NCI-H460 (cell line): ENCODE measurements around the gene PHLDB2. TPM values are rescaled to one million over a fixed set of nuclear protein-coding genes. Genes with fewer than 3 reads are reported as not detected.

Experiments
- DNase-seq: peaks from one replicate; pipeline ENCODE4 v3.0.0-alpha.2; 2016; ENCODE audit warnings: low read depth; ENCODE audit errors: extremely low read depth
- total RNA-seq: library from RNA; depleted of rRNA; stranded (reverse); fragments of >200 nt; shearing (Covaris generic); gene quantifications from 2 replicates; pipeline ENCODE4 v1.2.3, GENCODE V29; 2014

PHLDB2 gene
- total RNA-seq, 1 experiment from 2014 or later = 9.1 TPM

DNA sequence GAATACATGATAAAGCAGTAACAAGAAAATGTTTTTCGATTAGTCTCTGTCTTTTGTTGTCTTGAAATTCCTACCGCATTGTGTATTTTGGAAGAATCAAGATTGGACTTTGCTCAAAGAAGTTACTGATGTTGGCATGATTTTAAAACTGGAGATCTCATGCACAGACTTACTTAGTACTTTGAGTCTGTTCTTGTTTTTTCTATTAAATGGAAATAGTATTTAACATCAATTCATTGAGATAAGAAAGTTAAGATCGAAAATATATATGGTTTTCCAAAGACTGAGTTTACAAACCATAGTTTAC lies 122.3 kb downstream of the PHLDB2 start:
- DNase-seq = no peak

DNA sequence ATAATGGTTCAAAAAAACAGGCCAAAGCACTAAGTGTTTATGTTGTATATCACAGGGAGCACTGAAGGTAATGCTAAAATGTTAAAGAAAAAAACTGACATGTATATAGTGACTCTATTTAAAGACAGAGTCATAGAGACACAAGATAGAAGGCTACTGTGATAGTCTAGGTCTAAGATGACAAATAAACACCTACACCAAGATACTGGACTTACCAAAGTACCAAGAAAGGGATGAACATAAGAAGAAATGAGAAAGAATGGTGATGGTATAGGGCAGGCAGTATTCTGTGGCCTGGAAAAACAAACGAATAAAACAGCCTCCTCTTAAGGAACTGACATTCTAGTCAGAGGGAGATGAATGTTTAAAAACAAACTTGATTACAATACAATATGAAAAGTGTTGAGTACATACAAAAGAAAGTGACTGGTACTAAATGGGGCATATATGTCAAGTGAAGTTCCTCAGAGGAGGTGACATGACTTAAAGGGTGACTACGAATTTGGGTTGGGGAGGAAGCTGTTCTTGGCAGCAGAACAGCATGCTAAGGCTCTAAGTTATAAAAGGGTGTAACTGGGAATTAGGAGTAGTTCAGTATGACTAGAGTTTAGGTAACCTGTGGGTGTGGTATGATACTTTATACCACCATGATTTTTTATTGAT lies 125.7 kb downstream of the PHLDB2 start:
- DNase-seq = no peak

DNA sequence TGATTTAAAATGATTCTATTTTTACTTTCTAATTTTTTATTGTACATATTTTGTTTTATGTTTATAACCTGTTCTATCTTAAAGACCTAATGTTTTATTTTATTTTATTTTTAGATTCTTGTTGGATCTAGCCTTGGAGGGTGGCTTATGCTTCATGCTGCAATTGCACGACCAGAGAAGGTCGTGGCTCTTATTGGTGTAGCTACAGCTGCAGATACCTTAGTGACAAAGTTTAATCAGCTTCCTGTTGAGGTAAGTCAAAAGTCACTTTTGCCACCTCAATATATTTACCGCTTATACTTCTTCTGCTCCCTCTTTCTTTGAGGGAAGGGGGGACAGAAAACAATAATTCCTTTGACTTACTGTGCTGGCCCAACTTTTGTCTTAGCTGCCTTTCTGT lies 127.7 kb downstream of the PHLDB2 start:
- DNase-seq = no peak

DNA sequence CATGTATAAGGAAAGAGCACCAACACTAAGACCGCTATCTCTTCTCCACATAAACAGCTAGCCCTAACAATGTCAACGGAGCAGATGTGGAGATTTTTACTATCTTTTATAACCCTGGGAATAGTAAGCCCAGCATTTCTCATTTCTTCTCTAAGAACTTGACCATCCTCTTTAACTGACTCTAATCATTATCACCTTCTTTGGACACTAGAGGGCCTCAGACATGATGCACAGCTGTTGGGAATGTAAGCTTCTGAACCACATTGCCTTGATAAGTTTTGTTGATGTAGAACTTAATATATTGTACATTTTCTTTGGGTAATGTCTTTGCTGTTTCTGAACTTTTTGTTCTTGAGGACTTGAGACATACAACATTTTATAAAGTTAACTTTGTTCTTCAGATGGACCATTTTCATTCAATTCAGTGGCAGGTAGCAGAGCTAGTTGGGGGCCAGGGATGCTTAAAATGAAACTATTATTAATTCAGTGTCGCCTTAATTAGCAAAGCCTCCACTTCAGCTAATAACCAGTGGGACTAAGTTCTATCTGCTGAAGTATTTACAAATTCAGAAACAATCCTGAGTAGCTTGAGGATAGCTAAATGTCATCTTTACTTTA lies 130.1 kb downstream of the PHLDB2 start:
- peak; percentile 48 for DNase-seq

DNA sequence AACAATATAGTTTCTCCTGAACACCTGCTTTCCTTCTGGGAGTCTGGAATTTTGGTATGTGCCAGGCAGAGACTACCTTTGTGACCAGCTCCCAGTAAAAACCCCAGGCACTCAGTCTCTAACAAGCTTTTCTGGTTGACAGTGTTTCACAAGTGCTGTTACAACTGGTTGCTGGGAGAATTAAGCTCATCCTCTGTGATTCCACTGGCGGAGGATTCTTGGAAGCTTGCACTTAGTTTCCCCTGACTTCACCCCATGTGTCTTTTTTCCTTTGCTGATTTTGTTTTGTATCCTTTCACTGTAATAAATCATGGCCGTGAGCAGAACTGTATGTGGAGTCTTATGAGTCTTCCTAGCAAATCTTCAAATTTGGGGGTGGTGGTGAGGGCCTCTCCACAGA lies 134.0 kb downstream of the PHLDB2 start:
- no peak for DNase-seq

DNA sequence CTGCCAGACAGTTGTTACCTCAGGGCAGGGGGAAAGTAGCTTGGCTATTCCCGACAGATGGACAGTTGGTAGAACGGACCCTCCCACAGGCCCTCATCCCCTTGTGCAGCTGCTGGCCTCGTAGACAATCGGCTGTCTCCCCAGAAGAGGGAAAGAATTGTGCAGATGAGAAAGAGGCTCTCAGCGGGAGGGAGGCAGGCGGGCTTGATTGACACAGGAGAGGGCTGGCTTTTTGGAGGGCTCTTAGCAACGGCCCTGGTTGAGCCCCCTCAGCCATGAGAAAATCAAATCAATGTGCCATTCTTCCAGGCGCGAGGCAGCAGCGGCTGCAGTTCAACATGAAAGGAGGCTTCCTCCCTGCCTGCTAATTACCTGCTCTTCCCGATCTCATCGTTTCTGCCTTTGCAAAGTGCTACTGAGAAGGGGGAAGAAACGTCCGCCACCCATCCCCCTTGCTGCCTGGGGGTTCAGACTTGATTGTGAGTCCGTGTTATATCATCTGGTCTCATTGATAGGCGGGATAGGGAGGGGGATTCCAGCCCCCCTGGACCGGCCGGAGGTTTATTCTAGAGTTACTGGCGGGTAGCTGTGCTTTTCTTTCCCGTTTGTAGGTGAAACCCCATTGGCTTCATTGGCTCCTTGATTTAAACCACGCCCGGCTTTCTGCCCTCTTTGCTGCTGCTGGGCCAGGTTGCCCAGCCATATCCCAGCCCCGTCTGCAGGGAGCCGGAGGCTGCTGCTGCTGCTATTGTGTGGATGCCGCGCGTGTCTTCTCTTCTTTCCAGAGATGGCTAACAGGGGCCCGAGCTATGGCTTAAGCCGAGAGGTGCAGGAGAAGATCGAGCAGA lies 139.8 kb downstream of the PHLDB2 start, which contains the start of gene TAGLN3:
TSS of gene TAGLN3 (plus strand) at position 287 of the 848 bp plus-strand sequence. CDS start at position 788, 501 bp downstream.
- no peak for DNase-seq

DNA sequence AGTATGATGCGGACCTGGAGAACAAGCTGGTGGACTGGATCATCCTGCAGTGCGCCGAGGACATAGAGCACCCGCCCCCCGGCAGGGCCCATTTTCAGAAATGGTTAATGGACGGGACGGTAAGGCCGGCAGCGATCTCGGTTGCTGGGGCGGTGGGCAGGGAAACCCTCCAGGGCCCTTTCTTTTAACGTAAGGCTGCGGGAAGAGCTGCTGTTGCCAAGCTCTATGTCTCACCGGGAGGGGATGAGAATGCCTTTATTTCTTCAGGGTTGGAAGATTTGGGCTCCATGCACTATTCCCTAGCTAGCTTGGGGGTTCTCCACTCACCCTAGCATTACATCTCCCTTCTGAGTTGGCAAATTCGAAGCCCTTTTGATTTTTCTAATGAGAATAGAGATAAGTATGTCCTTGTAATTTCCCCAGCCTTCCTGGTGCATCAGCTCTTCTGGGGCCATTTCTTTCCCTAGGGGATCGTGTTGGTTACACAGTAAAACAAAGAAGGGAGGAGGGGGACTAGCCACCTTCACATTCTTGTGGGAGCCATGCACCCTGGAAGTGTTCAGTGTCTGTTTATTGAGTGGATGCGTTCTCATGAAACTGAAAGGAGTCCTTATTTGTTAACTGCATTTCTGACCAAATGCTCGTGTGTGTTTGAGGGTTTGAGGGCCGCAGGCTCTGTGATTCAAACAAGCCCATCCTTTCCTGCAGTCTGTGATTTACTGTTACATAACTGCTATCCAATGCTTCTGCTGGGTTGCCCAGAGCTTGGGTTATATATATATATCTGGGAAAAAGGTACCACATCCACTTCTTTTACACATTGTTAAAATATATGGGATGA lies 140.6 kb downstream of the PHLDB2 start:
- no peak for DNase-seq

DNA sequence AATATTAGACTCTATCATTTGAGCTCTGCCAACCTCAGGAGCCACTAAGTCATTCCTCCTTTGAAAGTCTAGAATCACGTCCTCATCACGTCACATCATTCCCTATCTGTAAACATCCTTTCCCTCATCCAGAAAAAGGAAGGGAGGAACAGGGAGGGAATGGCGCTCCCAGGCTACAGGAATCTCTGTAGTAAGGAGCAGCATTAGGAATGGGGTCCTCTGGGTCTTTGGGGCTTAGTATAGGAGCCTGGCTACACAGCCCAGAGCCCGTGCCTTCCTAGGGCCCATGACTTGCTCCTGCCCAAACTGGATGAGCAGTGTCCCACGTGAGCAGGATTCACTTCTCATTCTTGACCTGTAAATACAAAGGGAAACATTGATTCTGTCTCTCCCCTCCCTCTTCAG lies 141.3 kb downstream of the PHLDB2 start:
- DNase-seq = no peak

DNA sequence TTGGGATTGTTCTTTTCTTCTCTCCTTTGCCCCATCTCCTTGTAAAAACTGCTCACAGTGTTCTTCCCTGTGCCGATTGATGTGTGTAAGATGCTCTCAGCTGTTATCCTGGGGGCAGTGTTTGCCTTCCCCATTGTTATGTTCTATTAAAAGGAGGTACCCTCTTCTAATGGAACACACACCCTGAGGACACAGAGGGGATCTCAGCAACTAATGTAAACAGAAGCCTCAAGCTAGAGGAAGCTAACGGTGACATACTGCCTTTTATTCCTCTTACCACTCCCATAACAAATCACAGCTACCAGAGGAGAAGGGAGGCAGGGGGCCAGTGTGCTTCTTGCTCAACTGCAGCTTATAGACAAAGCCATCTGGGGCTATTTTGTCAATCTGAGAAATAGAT lies 141.9 kb downstream of the PHLDB2 start:
- DNase-seq = no peak

DNA sequence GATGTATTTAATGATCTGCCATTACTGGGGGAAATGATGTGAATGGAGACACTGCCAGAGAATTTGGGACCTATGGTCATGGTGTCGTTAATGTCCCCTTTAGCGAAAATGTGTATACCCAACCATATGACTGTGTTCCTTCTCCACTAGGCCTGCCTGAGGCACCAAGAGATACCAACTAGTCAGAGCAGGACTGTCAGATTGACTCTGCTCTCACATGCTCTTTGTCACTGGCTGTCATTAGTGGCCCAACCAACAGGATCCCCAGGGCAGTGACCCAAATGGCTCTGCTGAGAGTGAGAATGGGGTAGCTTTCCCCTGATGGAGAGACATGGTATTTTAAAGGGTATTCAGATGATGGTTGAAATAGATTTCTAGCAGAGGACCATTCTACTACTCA lies 142.5 kb downstream of the PHLDB2 start:
- no peak for DNase-seq

DNA sequence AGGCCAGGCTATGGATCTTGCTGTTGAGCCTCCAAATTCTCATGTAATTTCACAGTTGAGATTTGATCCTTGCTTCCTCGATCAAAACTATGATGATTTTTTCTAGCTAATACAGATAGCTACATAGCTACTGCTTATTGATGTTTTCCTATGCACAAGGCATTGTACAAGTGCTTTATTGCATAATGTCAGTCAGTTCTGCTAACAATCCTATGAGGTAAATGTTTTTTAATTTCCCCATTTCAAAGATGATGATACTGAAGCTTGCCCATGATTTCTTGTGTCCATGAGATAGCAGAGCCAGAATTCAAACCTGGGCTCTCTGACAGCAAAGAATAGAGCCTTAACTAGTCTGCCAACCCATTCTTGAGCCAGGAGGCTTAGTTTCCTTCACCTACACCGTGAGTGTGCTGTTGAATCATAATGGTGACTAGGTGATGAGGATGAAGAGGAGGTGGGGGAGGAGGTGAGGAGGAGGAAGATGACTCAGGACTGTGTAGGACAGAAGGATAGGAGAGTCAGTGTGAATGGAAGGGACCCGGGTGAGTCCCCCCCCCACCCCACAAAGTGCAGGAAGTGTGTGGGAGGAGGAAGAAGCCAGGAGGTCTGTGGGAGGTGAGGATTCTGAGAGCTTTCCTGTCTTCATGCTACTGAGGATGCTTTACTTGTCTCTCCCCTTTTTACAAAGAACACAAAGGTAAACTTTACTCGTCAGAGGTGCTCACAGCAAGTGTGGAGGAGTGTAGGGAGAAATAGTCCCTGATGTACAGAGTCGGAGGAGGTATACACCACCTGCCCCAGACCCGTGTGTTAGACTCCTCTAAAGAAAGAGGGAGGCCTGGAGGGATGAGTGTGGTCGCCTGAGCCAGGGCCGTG lies 143.3 kb downstream of the PHLDB2 start:
- DNase-seq = no peak

DNA sequence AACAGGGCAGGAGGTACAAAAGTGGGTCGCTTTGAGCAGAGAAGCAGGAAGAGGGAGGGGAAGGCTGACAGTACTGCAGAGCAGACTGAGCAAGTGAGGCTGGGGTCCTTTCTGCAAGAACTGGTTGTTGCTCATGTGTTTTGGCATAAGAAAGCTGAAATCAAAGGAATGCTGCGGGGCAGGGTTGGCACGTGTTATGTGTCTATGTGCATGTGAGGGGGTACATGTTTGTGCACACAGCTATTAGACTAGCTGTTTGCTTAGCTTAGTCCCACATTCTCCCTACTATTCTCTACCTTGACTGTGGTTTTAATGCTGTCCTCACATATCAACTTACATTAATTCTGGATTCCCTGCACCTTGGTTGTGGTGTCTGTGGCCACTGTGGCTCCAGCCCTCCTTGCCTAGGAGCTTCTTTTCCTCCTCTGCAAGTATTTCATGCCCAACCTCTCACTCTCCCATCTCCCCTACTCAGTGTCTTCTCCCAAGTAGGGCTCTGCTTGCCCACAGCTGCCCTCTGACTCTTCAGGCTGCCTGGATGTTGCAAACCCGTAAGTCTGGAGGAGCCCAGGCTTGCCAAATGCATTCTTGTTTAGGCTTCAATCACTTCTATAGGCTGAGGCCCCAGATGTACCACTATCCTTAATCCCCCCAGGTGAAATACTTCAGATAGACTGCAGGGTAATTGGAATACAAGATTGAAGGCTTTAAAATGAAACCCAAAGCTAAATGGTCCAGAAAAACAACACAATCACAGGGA lies 144.4 kb downstream of the PHLDB2 start:
- no peak for DNase-seq

DNA sequence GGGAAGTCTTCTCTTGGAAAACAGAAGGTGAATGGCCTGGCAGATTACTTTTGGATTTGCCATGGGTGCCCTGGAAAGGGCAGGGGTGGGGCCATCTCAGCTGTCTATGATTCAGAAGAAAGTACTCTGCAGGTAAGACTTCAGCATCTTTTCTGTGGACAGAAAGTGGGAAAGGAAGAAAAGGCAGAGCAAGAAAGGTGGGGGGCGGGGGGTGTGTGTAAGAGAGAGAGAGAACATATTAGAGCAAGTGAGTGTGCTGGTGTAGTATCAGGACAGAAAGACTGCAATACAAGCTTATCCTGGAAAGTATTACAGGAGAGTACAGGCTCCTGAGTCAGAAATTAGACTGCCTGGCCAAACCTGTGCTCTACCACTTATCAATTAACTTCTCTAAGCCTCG lies 145.1 kb downstream of the PHLDB2 start:
- no peak for DNase-seq

DNA sequence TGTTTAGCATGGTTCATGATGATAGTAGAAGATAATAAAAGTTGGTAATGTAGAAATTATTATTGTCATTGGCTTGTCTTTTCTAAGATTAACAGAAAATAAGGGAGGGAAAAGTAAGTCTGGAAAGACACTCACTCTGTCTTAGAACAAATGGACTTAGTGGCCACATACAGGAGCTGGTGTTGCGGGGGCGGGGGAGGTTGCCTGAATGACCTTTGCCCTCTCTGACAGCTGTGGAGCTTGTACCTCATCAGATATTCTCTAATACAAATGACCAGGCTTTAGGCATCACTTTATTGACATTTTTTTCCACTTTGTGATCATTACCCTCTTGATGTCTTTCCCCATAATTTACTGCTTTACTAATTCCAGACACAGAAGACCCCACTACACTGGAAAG lies 145.6 kb downstream of the PHLDB2 start:
- no peak for DNase-seq

DNA sequence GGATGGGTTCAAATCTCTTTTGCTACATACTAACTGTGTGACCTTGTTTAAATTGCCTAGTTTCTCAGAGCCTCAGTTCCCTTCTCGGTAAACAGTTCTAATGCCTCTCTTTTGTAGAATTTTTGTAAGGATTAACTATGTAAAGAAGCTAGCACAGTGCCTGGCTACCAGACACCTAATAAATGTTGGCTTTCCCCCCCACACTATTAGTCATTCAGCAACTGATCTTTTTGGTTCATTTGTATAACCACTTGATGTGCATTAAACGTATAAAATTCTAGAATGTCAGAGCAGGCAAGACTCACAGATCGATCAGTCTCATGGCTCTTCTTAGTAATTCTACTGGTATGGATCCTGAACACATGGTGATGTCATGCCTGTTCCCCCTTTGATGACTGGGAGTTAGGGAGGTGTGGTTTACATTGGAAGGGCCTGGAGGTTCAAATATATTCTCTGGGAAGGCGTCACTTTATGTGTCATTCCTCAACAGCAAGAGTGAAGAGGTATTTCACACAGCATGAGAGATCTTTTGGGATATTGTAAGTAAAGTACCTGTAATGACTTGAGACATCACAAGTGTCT lies 146.1 kb downstream of the PHLDB2 start:
- DNase-seq = no peak

DNA sequence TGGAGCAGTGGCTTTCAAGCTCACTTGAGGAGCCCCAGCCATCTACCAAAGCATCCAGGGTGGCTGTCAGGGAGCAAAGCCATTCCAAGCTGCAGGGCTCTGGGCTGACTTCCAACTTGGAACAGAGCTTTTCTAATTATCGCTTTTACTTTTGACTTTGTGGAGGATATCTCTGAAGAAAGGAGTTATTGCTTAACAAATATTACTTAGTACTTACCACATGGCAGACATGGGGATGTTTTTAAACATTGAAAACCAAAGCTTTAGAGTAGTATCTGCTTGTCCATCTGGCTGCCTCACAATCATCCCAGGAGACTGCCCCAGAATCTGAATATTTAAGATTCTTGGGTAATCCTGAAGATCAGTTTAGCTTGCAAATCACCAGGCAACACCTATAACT lies 148.6 kb downstream of the PHLDB2 start:
- DNase-seq = no peak

DNA sequence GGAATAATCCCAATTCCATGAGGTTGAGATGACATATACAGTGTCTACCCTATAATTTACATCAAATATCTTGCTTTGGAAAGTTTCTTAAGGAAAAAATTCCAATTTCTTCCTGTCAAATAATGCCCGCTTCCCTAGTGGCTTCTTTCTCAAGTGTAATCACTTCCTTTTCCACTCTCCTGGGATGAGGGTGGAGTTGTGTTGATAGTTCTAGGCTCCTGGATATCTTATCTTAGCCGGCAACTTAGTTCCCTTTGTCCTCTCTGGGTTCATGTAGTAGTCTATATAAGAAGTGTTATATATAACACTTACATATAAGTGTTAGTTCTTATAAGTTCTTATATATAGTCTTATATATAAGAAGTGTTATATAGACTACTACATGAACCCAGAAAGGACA lies 150.6 kb downstream of the PHLDB2 start:
- DNase-seq = no peak

DNA sequence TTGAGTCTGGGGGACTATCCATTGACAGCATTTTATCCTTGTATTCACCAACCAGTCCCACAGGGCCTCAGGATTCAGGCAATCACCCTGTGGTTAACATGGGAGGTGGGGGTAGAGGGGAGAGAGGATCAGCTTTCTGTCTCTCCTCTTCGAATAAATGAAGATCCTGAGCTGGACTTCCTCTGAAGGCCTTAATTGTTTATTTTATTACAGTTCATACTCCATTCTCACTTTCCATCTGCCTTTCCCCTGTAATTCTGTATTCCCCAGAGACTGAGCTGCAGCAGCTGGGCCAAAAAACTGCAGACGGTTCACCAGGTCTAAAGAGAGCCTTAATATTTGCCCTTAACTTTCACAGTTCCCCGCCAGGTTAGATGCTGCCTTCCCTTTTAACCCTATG lies 151.6 kb downstream of the PHLDB2 start:
- DNase-seq = no peak

DNA sequence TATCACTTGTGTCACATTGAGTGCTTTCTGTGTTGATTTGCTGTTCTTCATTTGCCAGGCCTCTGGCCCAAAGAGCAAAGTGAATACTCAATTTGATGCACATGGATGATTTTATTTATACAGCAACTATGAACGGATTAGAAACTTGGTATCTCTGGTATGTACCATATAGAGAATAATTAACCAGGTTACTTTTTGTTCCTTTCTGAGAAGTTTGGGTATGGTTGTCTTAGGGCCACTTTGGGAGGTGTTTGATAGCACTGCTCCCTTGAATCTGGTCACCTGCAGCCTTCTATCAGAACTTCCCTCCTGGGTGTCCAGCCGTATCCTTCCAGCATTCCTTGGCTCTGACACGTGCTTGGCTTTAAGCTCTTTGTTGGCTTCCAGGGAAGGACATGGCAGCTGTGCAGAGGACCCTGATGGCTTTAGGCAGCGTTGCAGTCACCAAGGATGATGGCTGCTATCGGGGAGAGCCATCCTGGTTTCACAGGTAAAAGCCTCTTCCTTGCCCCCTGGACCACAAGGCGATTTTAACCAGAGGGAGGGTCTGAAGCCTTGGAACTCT lies 152.4 kb downstream of the PHLDB2 start:
- DNase-seq = no peak
